A549 (cell line): ENCODE data around the gene FAM149B1. TPM values are rescaled to one million over a fixed set of nuclear protein-coding genes. Genes with fewer than 3 reads are reported as not detected.

Source experiments
- ATAC-seq, 2 experiments: fragments of 200-7000 bp in 1 of 2; fragments of >200 bp in 1 of 2; cut with Nextera tagmentation in 1 of 2; cut with Tn5 transposase in 1 of 2; 3 replicates each; pipeline versions ENCODE4 v1.8.0 to v1.9.1; 2018 to 2020; ENCODE audit warnings: mild to moderate bottlenecking in 1 of 2, moderate library complexity in 1 of 2
- CTCF ChIA-PET: fragments of 300-600 bp; sonication (Branson Sonifier 250); formaldehyde crosslinking; extraction: SDS; loops from one replicate; lab custom pipeline; 2021; ENCODE audit warnings: antibody characterized with exemption, inconsistent platforms; lab: Yijun Ruan, JAX
- POLR2A ChIA-PET: fragments of 350-600 bp; formaldehyde crosslinking; extraction: SDS; loops from one replicate; lab custom pipeline; 2021; ENCODE audit warnings: antibody characterized with exemption, inconsistent platforms; lab: Yijun Ruan, JAX
- DNase-seq, 2 experiments: peaks; one replicate each; pipeline versions ENCODE4 v3.0.0 to v3.0.0-alpha.2; 2011 to 2016; ENCODE audit warnings: low read depth in 1 of 2, low spot score in 1 of 2
- FAIRE-seq: peaks from 2 replicates; lab custom pipeline; 2011; peaks lifted over from hg19 to GRCh38; lab: Jason Lieb, UNC
- H3K27ac ChIP-seq, 2 experiments: fragments of >200 bp; sonication (Bioruptor Twin); formaldehyde crosslinking; 3 replicates each; pipeline ENCODE4 v1.5.1; 2016 to 2017
- H3K4me1 ChIP-seq: fragments of >200 bp; sonication (Bioruptor Twin); formaldehyde crosslinking; 3 replicates; pipeline ENCODE4 v1.6.1; 2016
- H3K4me2 ChIP-seq: fragments of >200 bp; sonication (Bioruptor Twin); formaldehyde crosslinking; 3 replicates; pipeline ENCODE4 v1.6.1; 2016
- H3K4me3 ChIP-seq: fragments of >200 bp; sonication (Bioruptor Twin); formaldehyde crosslinking; 3 replicates; pipeline ENCODE4 v1.5.1; 2016
- H3K9me3 ChIP-seq: fragments of >200 bp; sonication (Bioruptor Twin); formaldehyde crosslinking; 3 replicates; pipeline ENCODE4 v1.6.1; 2016
- CHD2 ChIP-seq: fragments of 150-350 bp; IDR thresholded peaks from 2 replicates; pipeline ENCODE4 v1.6.1; 2014; ENCODE audit warnings: low read length; ENCODE audit not compliant: partially characterized antibody
- CHD4 ChIP-seq: fragments of 200-600 bp; sonication (generic); IDR thresholded peaks from 2 replicates; pipeline ENCODE4 v1.6.1; 2016; ENCODE audit warnings: antibody characterized with exemption, mild to moderate bottlenecking, borderline replicate concordance
- EP300 ChIP-seq, 2 experiments: fragments of >200 bp; sonication (Bioruptor Twin); formaldehyde crosslinking; IDR thresholded peaks; 2 replicates in 1 of 2; 3 replicates in 1 of 2; pipeline ENCODE4 v1.6.1; 2016 to 2017
- ESRRA ChIP-seq: fragments of 150-350 bp; IDR thresholded peaks from 2 replicates; pipeline ENCODE4 v1.6.1; 2014; ENCODE audit warnings: mild to moderate bottlenecking, low read length, borderline replicate concordance
- FOXS1 ChIP-seq: fragments of 250-450 bp; sonication (Bioruptor Pico); IDR thresholded peaks from 2 replicates; pipeline ENCODE4 v1.5.0; 2020; ENCODE audit warnings: mild to moderate bottlenecking, moderate library complexity
- HDAC2 ChIP-seq: fragments of 200-600 bp; sonication (generic); IDR thresholded peaks from 2 replicates; pipeline ENCODE4 v1.6.1; 2016
- HEYL ChIP-seq: fragments of 250-450 bp; sonication (Bioruptor Pico); IDR thresholded peaks from 2 replicates; pipeline ENCODE4 v1.8.0; 2021; ENCODE audit warnings: mild to moderate bottlenecking, moderate library complexity
- HOXB5 ChIP-seq: fragments of 250-450 bp; sonication (Bioruptor Pico); IDR thresholded peaks from 2 replicates; pipeline ENCODE4 v1.5.0; 2020; ENCODE audit warnings: mild to moderate bottlenecking, moderate library complexity
- JUN ChIP-seq, 2 experiments: fragments of >200 bp; sonication (Bioruptor Twin); formaldehyde crosslinking; IDR thresholded peaks; 2 replicates in 1 of 2; 3 replicates in 1 of 2; pipeline ENCODE4 v1.6.1; 2016 to 2017
- KDM5A ChIP-seq: fragments of 200-600 bp; sonication (generic); IDR thresholded peaks from 2 replicates; pipeline ENCODE4 v1.6.1; 2016; ENCODE audit warnings: antibody characterized with exemption, mild to moderate bottlenecking
- MYC ChIP-seq: IDR thresholded peaks from 2 replicates; pipeline ENCODE4 v1.6.1; 2012; ENCODE audit warnings: mild to moderate bottlenecking, inconsistent platforms, low read length, improper control_type of control experiment, borderline replicate concordance
- NFE2L2 ChIP-seq: fragments of 150-350 bp; conservative IDR thresholded peaks from 2 replicates; pipeline ENCODE4 v1.6.1; 2014; ENCODE audit warnings: low read length
- NR3C1 ChIP-seq: fragments of >200 bp; sonication (Bioruptor Twin); formaldehyde crosslinking; IDR thresholded peaks from 3 replicates; pipeline ENCODE4 v1.6.1; 2017
- RARB ChIP-seq: fragments of 250-450 bp; sonication (Bioruptor Pico); IDR thresholded peaks from 2 replicates; pipeline ENCODE4 v1.8.0; 2021; ENCODE audit warnings: mild to moderate bottlenecking, moderate library complexity
- SMC3 ChIP-seq: fragments of >200 bp; sonication (Bioruptor Twin); formaldehyde crosslinking; IDR thresholded peaks from 3 replicates; pipeline ENCODE4 v1.6.1; 2018; ENCODE audit warnings: inconsistent platforms
- SREBF2 ChIP-seq: fragments of 450-650 bp; IDR thresholded peaks from 2 replicates; pipeline ENCODE4 v1.6.1; 2014; ENCODE audit warnings: mild to moderate bottlenecking, moderate library complexity
- TFCP2L1 ChIP-seq: fragments of 250-450 bp; sonication (Bioruptor Pico); IDR thresholded peaks from 2 replicates; pipeline ENCODE4 v1.5.0; 2021; ENCODE audit warnings: mild to moderate bottlenecking
- TP53 ChIP-seq: fragments of 250-450 bp; sonication (Bioruptor Pico); IDR thresholded peaks from 2 replicates; pipeline ENCODE4 v1.5.0; 2021; ENCODE audit warnings: mild to moderate bottlenecking, moderate library complexity
- ZSCAN20 ChIP-seq: fragments of 250-450 bp; sonication (Bioruptor Pico); IDR thresholded peaks from 2 replicates; pipeline ENCODE4 v1.8.0; 2022; ENCODE audit warnings: mild to moderate bottlenecking, moderate library complexity
- WGBS: methylation state at CpG from one replicate; pipeline ENCODE4 v1.1.6; 2017; ENCODE audit errors: missing lambda C conversion rate; 5-methylcytosine and 5-hydroxymethylcytosine counted together
- polyA plus RNA-seq, 4 experiments: library from polyadenylated mRNA; depleted of rRNA in 3 of 4; stranded (reverse); fragments of >200 nt; fragmentation: RNase III in 1 of 4; extraction: RNeasy Plus Mini Kit Qiagen cat#74134 plus additional on column Dnase treatment in 1 of 4; gene quantifications; 2 replicates in 3 of 4; 3 replicates in 1 of 4; pipeline ENCODE4 v1.2.3, GENCODE V29; 2011 to 2017
- TF ChIP-seq, protein P1 (sequence below): fragments of 150-350 bp; IDR thresholded peaks from 2 replicates; pipeline ENCODE4 v1.6.1; 2014; ENCODE audit warnings: low read depth, mild to moderate bottlenecking, low read length
- TF ChIP-seq, protein P2 (sequence below): fragments of 200-600 bp; sonication (generic); IDR thresholded peaks from 2 replicates; pipeline ENCODE4 v1.6.1; 2016; ENCODE audit warnings: antibody characterized with exemption, mild to moderate bottlenecking, moderate library complexity
- TF ChIP-seq, protein P3 (sequence below): fragments of >200 bp; sonication (Bioruptor Twin); formaldehyde crosslinking; IDR thresholded peaks from 3 replicates; pipeline ENCODE4 v1.6.1; 2016
- TF ChIP-seq, protein P4 (sequence below): fragments of 250-450 bp; sonication (Bioruptor Pico); IDR thresholded peaks from 2 replicates; pipeline ENCODE4 v1.5.0; 2020; ENCODE audit warnings: low read depth, mild to moderate bottlenecking, moderate library complexity
- TF ChIP-seq, protein P5 (sequence below): fragments of 450-650 bp; IDR thresholded peaks from 2 replicates; pipeline ENCODE4 v1.6.1; 2014; ENCODE audit warnings: antibody characterized with exemption

Gene FAM149B1
- polyA plus RNA-seq, 2 of the 4 experiments (the other 2 are of a cell fraction), result 6.9 to 26.7 TPM

DNA sequence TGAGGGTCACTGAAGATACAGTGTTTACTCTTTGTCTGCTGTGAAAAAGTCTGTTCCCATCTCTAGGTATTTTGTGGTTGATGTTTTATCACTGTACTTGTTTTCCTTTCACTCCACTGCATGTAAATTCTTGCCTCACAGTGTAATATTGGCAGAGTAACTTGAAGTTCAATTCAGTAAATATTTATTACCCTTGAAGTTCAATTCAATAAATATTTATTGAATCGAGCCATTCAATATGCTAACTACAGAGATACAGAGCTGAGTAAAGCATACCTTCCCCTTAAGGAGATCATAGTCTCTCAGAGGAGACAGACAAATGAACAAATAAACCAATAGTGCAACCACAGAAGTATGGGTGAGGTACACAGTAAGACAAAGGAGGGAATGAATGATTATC is 48.5 kb upstream of the FAM149B1 start (continued):
- TF ChIP-seq, protein P1, sequence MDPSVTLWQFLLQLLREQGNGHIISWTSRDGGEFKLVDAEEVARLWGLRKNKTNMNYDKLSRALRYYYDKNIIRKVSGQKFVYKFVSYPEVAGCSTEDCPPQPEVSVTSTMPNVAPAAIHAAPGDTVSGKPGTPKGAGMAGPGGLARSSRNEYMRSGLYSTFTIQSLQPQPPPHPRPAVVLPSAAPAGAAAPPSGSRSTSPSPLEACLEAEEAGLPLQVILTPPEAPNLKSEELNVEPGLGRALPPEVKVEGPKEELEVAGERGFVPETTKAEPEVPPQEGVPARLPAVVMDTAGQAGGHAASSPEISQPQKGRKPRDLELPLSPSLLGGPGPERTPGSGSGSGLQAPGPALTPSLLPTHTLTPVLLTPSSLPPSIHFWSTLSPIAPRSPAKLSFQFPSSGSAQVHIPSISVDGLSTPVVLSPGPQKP, result no peak
- TF ChIP-seq TP53 (CRISPR knock-in tag) (no peak), JUN (IDR thresholded peaks at IDR 0.05) (no peak), TFCP2L1 (no peak), ESRRA (no peak), EP300 (IDR thresholded peaks at IDR 0.05) (no peak), CHD4 (no peak)
- TF ChIP-seq, all 56 proteins: peak for 0

DNA sequence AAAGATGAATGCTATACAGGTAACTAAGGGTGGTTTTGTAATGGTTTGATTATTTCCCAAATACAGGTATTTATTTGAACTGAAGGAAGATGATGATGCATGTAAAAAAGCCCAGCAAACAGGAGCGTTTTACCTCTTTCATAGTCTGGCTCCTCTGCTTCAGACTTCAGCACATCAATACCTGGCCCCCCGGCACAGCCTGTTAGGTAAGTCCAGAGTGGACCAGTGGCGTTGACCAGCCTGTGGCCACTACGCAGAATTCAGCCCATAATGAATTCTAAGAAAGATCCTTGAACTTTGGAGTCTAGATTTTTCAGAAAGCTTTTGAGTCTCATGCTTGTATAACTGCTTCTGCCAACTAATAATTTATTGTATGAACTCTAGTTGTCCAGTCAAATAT is 48.0 kb upstream of the FAM149B1 start:
- H3K4me3 ChIP-seq, result no peak overlapping the region
- peaks cover 16% of the 10 kb centered on the region for H3K4me1 ChIP-seq
- 93% methylated on average over 4 of the region's 4 CpGs for WGBS
- no peak for TF ChIP-seq MYC
- TF ChIP-seq NFE2L2, result no peak
- TF ChIP-seq, protein P2, sequence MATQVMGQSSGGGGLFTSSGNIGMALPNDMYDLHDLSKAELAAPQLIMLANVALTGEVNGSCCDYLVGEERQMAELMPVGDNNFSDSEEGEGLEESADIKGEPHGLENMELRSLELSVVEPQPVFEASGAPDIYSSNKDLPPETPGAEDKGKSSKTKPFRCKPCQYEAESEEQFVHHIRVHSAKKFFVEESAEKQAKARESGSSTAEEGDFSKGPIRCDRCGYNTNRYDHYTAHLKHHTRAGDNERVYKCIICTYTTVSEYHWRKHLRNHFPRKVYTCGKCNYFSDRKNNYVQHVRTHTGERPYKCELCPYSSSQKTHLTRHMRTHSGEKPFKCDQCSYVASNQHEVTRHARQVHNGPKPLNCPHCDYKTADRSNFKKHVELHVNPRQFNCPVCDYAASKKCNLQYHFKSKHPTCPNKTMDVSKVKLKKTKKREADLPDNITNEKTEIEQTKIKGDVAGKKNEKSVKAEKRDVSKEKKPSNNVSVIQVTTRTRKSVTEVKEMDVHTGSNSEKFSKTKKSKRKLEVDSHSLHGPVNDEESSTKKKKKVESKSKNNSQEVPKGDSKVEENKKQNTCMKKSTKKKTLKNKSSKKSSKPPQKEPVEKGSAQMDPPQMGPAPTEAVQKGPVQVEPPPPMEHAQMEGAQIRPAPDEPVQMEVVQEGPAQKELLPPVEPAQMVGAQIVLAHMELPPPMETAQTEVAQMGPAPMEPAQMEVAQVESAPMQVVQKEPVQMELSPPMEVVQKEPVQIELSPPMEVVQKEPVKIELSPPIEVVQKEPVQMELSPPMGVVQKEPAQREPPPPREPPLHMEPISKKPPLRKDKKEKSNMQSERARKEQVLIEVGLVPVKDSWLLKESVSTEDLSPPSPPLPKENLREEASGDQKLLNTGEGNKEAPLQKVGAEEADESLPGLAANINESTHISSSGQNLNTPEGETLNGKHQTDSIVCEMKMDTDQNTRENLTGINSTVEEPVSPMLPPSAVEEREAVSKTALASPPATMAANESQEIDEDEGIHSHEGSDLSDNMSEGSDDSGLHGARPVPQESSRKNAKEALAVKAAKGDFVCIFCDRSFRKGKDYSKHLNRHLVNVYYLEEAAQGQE, result no peak
- no peak for TF ChIP-seq SREBF2
- TF ChIP-seq CHD2, result no peak
- TF ChIP-seq, protein P3, sequence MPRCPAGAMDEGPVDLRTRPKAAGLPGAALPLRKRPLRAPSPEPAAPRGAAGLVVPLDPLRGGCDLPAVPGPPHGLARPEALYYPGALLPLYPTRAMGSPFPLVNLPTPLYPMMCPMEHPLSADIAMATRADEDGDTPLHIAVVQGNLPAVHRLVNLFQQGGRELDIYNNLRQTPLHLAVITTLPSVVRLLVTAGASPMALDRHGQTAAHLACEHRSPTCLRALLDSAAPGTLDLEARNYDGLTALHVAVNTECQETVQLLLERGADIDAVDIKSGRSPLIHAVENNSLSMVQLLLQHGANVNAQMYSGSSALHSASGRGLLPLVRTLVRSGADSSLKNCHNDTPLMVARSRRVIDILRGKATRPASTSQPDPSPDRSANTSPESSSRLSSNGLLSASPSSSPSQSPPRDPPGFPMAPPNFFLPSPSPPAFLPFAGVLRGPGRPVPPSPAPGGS, result no peak
- TF ChIP-seq, protein P4, sequence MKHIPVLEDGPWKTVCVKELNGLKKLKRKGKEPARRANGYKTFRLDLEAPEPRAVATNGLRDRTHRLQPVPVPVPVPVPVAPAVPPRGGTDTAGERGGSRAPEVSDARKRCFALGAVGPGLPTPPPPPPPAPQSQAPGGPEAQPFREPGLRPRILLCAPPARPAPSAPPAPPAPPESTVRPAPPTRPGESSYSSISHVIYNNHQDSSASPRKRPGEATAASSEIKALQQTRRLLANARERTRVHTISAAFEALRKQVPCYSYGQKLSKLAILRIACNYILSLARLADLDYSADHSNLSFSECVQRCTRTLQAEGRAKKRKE, result no peak
- no peak for TF ChIP-seq HDAC2
- no peak for TF ChIP-seq NR3C1
- TF ChIP-seq RARB (CRISPR knock-in tag), result no peak
- no peak for TF ChIP-seq SMC3
- no peak for TF ChIP-seq HOXB5 (CRISPR knock-in tag)
- no peak for TF ChIP-seq TP53 (CRISPR knock-in tag)
- TF ChIP-seq, protein P1, result no peak
- no peak for TF ChIP-seq HEYL (CRISPR knock-in tag)
- no peak for TF ChIP-seq ZSCAN20 (CRISPR knock-in tag)
- TF ChIP-seq, protein P5, sequence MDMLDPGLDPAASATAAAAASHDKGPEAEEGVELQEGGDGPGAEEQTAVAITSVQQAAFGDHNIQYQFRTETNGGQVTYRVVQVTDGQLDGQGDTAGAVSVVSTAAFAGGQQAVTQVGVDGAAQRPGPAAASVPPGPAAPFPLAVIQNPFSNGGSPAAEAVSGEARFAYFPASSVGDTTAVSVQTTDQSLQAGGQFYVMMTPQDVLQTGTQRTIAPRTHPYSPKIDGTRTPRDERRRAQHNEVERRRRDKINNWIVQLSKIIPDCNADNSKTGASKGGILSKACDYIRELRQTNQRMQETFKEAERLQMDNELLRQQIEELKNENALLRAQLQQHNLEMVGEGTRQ, result no peak
- no peak for TF ChIP-seq FOXS1
- TF ChIP-seq KDM5A, result no peak
- FAIRE-seq, result no peak
- no peak overlapping the region for H3K4me2 ChIP-seq
- CTCF ChIA-PET, result no interaction called here
- no peak overlapping the region; a peak in 1 of 6 replicates for H3K27ac ChIP-seq
- POLR2A ChIA-PET, result no interaction called here
- ATAC-seq, result no peak
- DNase-seq, result no peak
- H3K9me3 ChIP-seq, result no peaks in the 10 kb centered on the region
